D721Med (cell line): ENCODE data around the gene RALGPS1.

ENCODE experiments used
- DNase-seq: peaks from one replicate; pipeline ENCODE4 v3.0.0; 2011; ENCODE audit warnings: low spot score; ENCODE audit not compliant: insufficient read length
- FAIRE-seq: peaks from 2 replicates; lab custom pipeline; 2011; peaks lifted over from hg19 to GRCh38; lab: Jason Lieb, UNC
- CTCF ChIP-seq: IDR thresholded peaks from 2 replicates; pipeline ENCODE4 v1.5.1; 2012; ENCODE audit warnings: mild to moderate bottlenecking, control low read depth; ENCODE audit not compliant: insufficient read depth; ENCODE audit errors: missing control alignments

The RALGPS1 gene

GRCh38 chr9:126926364-126926763, 11.8 kb downstream of the RALGPS1 start:
- no peak for DNase-seq
- TF ChIP-seq CTCF = no peak
- FAIRE-seq = no peak

GRCh38 chr9:126927419-126927818, 12.8 kb downstream of the RALGPS1 start:
- no peak for FAIRE-seq
- DNase-seq = no peak
- TF ChIP-seq CTCF = no peak

DNA sequence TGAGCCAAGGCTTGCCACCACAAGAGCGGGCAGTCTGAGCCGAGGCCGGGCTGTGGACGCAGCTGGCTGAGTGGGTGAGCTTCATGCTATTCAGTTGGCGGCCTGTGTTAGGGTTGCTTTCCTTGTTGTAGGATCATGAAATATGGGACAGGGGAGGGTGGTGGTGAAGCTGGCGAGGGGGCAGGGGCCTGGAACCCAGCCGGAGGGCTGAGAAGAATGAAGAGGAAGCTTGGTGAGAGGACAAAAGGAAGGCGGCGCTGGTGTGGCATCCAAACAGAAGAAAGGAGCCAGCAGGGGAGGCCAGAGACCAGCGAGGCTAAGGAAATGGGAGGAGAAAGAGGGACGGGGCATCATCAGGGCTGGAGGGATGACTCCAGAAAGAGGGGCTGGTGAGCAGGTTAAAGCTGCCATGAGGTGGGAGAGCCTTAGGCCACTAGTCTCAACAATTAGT, 18.3 kb downstream of the RALGPS1 start:
- no peak for TF ChIP-seq CTCF
- DNase-seq (no peak), FAIRE-seq (no peak)

DNA sequence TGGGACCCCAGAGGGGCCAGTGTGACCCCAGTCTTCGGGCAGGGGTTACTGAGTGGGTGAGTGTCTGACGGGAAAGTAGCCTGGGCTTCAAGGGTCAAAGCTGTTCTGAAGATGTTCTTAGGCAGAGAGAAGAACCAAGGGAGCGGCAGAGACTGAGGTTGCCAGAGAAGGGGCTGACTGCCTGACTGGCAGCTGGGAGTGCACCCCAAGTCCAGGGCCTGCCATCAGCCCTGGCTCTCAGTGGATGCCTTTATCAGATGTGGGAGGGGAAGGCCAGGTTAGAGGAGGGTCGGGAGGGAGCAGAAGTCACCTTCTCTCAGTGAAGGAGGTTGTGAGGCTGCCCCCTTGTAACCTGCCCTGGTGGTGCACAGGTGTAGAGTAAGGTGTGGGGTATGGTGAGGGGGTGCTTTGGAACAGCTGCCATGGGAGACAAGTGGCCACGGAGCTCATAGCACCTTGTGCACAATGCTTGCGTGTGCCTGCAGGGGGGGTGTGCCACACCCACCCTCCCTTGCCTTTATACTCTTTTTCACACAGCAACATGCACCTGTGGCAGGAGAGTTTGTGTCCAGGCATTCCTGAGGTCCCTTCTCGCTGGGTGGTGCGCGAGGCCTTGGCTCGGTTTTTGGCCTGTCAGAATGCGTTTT, 18.9 kb downstream of the RALGPS1 start:
- DNase-seq = no peak
- FAIRE-seq = no peak
- no peak for TF ChIP-seq CTCF

- no peak for TF ChIP-seq CTCF
- DNase-seq = no peak
- FAIRE-seq = no peak
These were observed 19.9 kb downstream of the RALGPS1 start for GRCh38 chr9:126934441-126934840.

- FAIRE-seq (no peak), DNase-seq (no peak)
- TF ChIP-seq CTCF = no peak
These were observed 21.0 kb downstream of the RALGPS1 start for GRCh38 chr9:126935630-126936029.

DNA sequence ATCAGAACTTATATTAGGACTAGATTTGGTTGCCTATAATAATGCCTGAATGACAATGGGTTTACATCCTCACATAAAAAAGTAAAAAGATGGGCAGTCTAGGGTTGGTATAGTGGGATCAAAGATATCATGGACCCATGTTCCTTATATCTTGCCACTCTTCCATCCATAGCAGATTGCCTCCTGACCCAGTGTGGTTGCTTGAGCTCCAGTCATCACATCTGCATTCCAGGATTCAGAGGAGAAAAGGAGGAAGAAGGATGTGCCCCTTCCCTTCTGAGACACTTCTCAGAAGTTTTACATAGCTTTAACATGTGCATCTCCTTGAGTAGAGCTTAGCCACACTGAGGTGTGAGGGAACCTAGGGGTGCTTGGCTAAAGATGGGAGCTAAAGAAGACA, 22.9 kb downstream of the RALGPS1 start:
- no peak for TF ChIP-seq CTCF
- DNase-seq = no peak
- no peak for FAIRE-seq
